LNCaP clone FGC (cell line): Measurements from ENCODE around the gene RALA.

ENCODE experiments used
- DNase-seq: peaks from one replicate; pipeline ENCODE4 v3.0.0-alpha.2; 2011; ENCODE audit warnings: low read depth
- H3K4me3 ChIP-seq: 2 replicates; pipeline ENCODE4 v1.5.1; 2011; ENCODE audit warnings: mild to moderate bottlenecking, low read depth, low read length, control low read depth
- CTCF ChIP-seq: IDR thresholded peaks from 2 replicates; pipeline ENCODE4 v1.5.1; 2012; ENCODE audit warnings: mild to moderate bottlenecking; ENCODE audit not compliant: control insufficient read depth, insufficient read depth; ENCODE audit errors: extremely low read depth

RALA gene

GRCh38 chr7:39709029-39709428, 85.7 kb downstream of the RALA start:
- DNase-seq = no peak
- no peak for TF ChIP-seq CTCF

DNA sequence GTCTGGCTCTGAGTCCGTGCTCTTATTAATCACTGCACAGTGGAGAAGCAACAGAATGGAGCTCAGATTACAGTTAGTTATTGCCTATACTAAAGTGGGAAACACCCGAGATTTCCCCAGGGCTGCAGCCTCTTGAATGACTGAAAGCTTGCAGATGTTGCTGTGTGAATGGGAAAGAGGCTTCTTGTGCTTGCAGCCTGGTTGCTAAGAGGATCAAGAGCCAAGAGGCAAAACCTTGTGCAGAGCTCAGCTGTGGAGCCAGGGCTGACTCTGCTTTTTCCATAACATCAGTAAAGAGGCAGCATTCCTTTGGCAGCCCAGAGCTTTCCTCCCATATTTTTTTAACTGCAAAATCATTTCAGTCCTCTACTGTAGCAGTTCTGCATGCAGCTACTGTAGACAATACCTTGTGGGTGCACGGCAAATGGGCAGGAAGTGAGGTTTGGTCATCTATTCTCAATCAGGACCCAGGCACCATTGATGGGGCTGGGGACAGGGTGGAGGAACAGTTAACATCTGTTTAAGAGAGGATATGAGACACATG, 86.5 kb downstream of the RALA start:
- no peak for DNase-seq
- TF ChIP-seq CTCF = no peak
- no peak overlapping the region for H3K4me3 ChIP-seq

More at GRCh38 chr7:39709029-39709428, 85.7 kb downstream of the RALA start:
- H3K4me3 ChIP-seq = no peak overlapping the region

DNA sequence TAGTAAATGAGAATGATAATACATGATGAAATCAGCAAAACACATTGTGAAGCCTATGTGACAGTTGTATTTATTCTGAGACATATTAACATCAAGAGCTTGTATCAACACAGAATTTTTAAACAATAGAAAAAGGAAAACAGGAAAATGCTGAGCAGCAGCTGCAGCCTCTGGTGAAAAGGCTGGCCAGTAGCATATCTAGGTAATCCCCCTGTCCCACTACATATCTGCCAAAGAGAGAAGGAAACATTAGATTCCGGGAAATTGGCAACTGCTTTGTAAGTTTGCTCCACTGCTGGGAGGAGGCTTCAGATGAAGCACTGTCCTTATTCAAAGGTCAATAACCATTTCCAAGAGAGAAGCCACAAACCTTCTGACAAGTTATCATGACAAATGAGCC, 89.4 kb downstream of the RALA start:
- no peak for DNase-seq
- H3K4me3 ChIP-seq = no peak overlapping the region
- no peak for TF ChIP-seq CTCF

- no peak overlapping the region for H3K4me3 ChIP-seq
- no peak for TF ChIP-seq CTCF
- no peak for DNase-seq
These were observed 91.2 kb downstream of the RALA start for GRCh38 chr7:39714447-39715091.

DNA sequence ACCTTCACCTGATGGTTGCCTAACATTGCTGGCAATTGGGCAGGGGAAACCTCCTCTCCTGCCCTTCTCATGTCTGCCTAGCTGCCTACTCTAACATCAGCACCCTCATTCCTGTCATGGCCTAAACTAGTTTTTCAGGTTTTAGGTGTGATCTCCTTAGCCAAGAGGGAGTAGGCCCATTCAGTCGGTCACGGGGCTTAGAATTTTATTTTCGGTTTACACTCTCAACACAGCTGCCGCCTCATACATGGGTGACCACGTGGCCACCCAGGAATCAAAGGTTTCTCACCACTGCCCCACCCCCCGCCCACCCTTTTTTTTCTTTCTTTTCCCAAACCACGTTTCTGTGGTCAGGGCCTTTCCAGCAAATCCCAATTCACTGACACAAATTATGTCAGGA, 97.2 kb downstream of the RALA start:
- TF ChIP-seq CTCF = no peak
- no peak overlapping the region for H3K4me3 ChIP-seq
- peak; percentile 80 for DNase-seq

- no peak overlapping the region for H3K4me3 ChIP-seq
- TF ChIP-seq CTCF = no peak
- no peak for DNase-seq
These were observed 98.0 kb downstream of the RALA start for GRCh38 chr7:39721345-39721744.
